DOHH2 (cell line): ENCODE measurements around the gene RIN1.

ENCODE experiments used
- EZH2phosphoT487 ChIP-seq: fragments of 200-600 bp; sonication (generic); IDR thresholded peaks from 2 replicates; pipeline ENCODE4 v1.6.1; 2017; ENCODE audit warnings: borderline replicate concordance, mild to moderate bottlenecking, antibody characterized with exemption, low read length, moderate library complexity, mixed read lengths
- TF ChIP-seq, protein P1 (sequence below): fragments of 200-600 bp; sonication (generic); IDR thresholded peaks from one replicate; pipeline ENCODE4 v1.5.1; 2014; ENCODE audit warnings: antibody characterized with exemption, mild to moderate bottlenecking, low read depth, low read length; ENCODE audit not compliant: poor library complexity, severe bottlenecking

DNA sequence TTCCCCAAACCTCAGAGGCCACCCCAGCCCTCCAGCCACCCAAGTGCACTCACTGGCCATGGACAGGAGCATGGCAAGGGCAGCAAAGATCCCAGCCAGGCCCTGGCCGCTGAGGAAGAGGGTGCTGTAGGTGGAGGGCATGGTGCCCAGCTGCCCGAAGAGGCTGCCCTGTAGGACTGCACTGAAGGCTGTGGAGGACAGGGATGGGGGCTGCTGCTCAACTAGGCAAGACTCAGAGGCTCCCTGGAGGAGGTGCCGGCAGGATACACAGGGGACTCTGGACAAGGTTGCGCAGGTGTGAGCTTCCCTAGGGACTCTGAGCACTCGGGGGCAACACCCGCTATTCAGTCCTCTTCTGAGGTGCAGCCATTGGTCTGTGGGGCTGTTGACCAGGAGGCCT, 32.2 kb upstream of the RIN1 start:
- TF ChIP-seq, protein P1, sequence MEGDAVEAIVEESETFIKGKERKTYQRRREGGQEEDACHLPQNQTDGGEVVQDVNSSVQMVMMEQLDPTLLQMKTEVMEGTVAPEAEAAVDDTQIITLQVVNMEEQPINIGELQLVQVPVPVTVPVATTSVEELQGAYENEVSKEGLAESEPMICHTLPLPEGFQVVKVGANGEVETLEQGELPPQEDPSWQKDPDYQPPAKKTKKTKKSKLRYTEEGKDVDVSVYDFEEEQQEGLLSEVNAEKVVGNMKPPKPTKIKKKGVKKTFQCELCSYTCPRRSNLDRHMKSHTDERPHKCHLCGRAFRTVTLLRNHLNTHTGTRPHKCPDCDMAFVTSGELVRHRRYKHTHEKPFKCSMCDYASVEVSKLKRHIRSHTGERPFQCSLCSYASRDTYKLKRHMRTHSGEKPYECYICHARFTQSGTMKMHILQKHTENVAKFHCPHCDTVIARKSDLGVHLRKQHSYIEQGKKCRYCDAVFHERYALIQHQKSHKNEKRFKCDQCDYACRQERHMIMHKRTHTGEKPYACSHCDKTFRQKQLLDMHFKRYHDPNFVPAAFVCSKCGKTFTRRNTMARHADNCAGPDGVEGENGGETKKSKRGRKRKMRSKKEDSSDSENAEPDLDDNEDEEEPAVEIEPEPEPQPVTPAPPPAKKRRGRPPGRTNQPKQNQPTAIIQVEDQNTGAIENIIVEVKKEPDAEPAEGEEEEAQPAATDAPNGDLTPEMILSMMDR = no peak
- TF ChIP-seq EZH2phosphoT487 = no peak
